Keratinocyte (primary cell): ENCODE results near the gene CCDC171. TPM values are rescaled to one million over a fixed set of nuclear protein-coding genes. Genes with fewer than 3 reads are reported as not detected.

Experiments used
- DNase-seq: peaks from one replicate; pipeline ENCODE4 v3.0.0-alpha.2; 2011; ENCODE audit warnings: low read depth, missing footprints, low spot score
- FAIRE-seq: peaks from 2 replicates; lab custom pipeline; 2011; peaks lifted over from hg19 to GRCh38; lab: Jason Lieb, UNC
- H2AFZ ChIP-seq: 2 replicates; pipeline ENCODE4 v1.6.0; 2012; ENCODE audit warnings: low read length, control low read depth, inconsistent platforms; ENCODE audit not compliant: control insufficient read depth
- H3K27ac ChIP-seq: 2 replicates; pipeline ENCODE4 v1.5.1; 2011; ENCODE audit warnings: low read length; ENCODE audit not compliant: control insufficient read depth, insufficient read depth
- H3K27me3 ChIP-seq: 3 replicates; pipeline ENCODE4 v1.6.0; 2011; ENCODE audit warnings: low read length; ENCODE audit not compliant: control insufficient read depth, insufficient read depth; ENCODE audit errors: extremely low read depth
- H3K36me3 ChIP-seq, 2 experiments: 2 replicates in 1 of 2; 3 replicates in 1 of 2; pipeline ENCODE4 v1.5.1; 2011; ENCODE audit warnings: low read length in 2 of 2, mild to moderate bottlenecking in 1 of 2; ENCODE audit not compliant: control insufficient read depth in 2 of 2, insufficient read depth in 2 of 2; ENCODE audit errors: extremely low read depth in 1 of 2
- H3K4me1 ChIP-seq: 3 replicates; pipeline ENCODE4 v1.5.1; 2011; ENCODE audit warnings: low read length; ENCODE audit not compliant: control insufficient read depth, insufficient read depth; ENCODE audit errors: extremely low read depth
- H3K4me2 ChIP-seq: 3 replicates; pipeline ENCODE4 v1.6.0; 2011; ENCODE audit warnings: low read depth, low read length; ENCODE audit not compliant: control insufficient read depth, insufficient read depth; ENCODE audit errors: extremely low read depth
- H3K4me3 ChIP-seq, 3 experiments: fragments of 200-600 bp in 1 of 3; sonication (generic) in 1 of 3; 2 replicates in 2 of 3; 3 replicates in 1 of 3; pipeline ENCODE4 v1.5.1; 2011 to 2016; ENCODE audit warnings: low read length in 3 of 3, mild to moderate bottlenecking in 3 of 3, control low read depth in 2 of 3, inconsistent platforms in 1 of 3, low read depth in 1 of 3, mixed read lengths in 1 of 3, mixed run types in 1 of 3, moderate library complexity in 1 of 3; ENCODE audit not compliant: control insufficient read depth in 2 of 3, insufficient read depth in 2 of 3; ENCODE audit errors: extremely low read depth in 1 of 3
- H3K79me2 ChIP-seq: 2 replicates; pipeline ENCODE4 v1.6.0; 2012; ENCODE audit warnings: low read length; ENCODE audit not compliant: control insufficient read depth, insufficient read depth
- H3K9ac ChIP-seq: 3 replicates; pipeline ENCODE4 v1.6.0; 2011; ENCODE audit warnings: low read length; ENCODE audit not compliant: control insufficient read depth, insufficient read depth; ENCODE audit errors: extremely low read depth
- H3K9me1 ChIP-seq: 3 replicates; pipeline ENCODE4 v1.6.0; 2011; ENCODE audit warnings: low read length; ENCODE audit not compliant: control insufficient read depth, insufficient read depth; ENCODE audit errors: extremely low read depth
- H3K9me3 ChIP-seq: 2 replicates; pipeline ENCODE4 v1.5.1; 2012; ENCODE audit warnings: low read depth, low read length; ENCODE audit not compliant: control insufficient read depth
- H4K20me1 ChIP-seq: 3 replicates; pipeline ENCODE4 v1.6.0; 2011; ENCODE audit warnings: low read length; ENCODE audit not compliant: control insufficient read depth, insufficient read depth; ENCODE audit errors: extremely low read depth
- EZH2 ChIP-seq: IDR thresholded peaks from one replicate; pipeline ENCODE4 v1.6.1; 2012; ENCODE audit warnings: inconsistent platforms, mild to moderate bottlenecking, low read length, moderate library complexity
- dilution Hi-C: fragments of 300-500 bp; cut with MboI; formaldehyde crosslinking; loops from one replicate; pipeline ENCODE4 v1.7.0; 2020; ENCODE audit warnings: low sequenced_read_pairs; ENCODE audit not compliant: extremely low pct_ligation_motif_present
- polyA plus RNA-seq, 5 experiments: library from polyadenylated mRNA; depleted of rRNA in 3 of 5; stranded (reverse) in 3 of 5; stranded (forward) in 1 of 5; unstranded in 1 of 5; fragments of >200 nt; gene quantifications; 1 replicate in 1 of 5; 2 replicates in 3 of 5; 3 replicates in 1 of 5; pipeline versions ENCODE4 v1.2.1 to v1.2.3, GENCODE V29; 2011 to 2012; ENCODE audit warnings: missing spikeins in 2 of 5, low read depth in 1 of 5, low replicate concordance in 1 of 5
- TF ChIP-seq, protein P1 (sequence below), 3 experiments: IDR thresholded peaks in 1 of 3; conservative IDR thresholded peaks in 1 of 3; optimal IDR thresholded peaks in 1 of 3; 2 replicates in 2 of 3; 3 replicates in 1 of 3; pipeline versions ENCODE3 to v1.5.1; 2011; ENCODE audit warnings: low read length in 3 of 3, mild to moderate bottlenecking in 3 of 3, moderate library complexity in 2 of 3, control low read depth in 1 of 3, inconsistent platforms in 1 of 3; ENCODE audit not compliant: insufficient read depth in 2 of 3; ENCODE audit errors: extremely low read depth in 1 of 3

Gene CCDC171
- polyA plus RNA-seq, 1 donor (not counting 4 experiments of a cell fraction or from before 2014, with no cell fraction given): 0.46 TPM

DNA sequence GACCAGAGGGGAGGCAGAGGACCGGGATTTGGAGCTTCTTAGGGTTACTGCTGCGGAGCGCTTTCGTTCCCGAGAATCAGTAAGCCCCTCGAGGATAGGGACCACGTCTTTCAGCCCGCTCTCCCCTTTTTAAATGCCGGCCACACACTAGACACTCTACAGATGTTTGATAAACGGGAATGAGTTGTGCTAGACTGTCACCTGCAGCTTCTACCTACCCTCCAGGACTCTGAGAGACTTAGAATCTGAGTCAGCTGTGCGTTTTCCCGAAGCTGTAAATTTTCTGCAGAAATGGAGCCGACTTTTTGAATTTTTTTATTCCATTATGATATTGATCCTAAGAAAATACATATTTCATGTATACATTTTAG, 670 bp downstream of the CCDC171 start:
- Histone ChIP-seq H4K20me1 (no peaks in the 10 kb centered on the region), H3K4me3 (peak overlapping the region; percentile 59 to 90 (median 76)), H2AFZ (peak overlapping the region; percentile 98), H3K4me1 (peaks cover 12% of the 10 kb centered on the region), H3K9me1 (no peaks in the 10 kb centered on the region), H3K27me3 (no peaks in the 10 kb centered on the region), H3K9ac (peak overlapping the region; percentile 85), H3K79me2 (no peaks in the 10 kb centered on the region), H3K9me3 (no peaks in the 10 kb centered on the region), H3K36me3 (no peaks in the 10 kb centered on the region), H3K4me2 (peak overlapping the region; percentile 88), H3K27ac (no peak overlapping the region)
- FAIRE-seq (no peak), DNase-seq (no peak)
- dilution Hi-C loops: no loop called here
- TF ChIP-seq EZH2: no peak
- TF ChIP-seq, protein P1, sequence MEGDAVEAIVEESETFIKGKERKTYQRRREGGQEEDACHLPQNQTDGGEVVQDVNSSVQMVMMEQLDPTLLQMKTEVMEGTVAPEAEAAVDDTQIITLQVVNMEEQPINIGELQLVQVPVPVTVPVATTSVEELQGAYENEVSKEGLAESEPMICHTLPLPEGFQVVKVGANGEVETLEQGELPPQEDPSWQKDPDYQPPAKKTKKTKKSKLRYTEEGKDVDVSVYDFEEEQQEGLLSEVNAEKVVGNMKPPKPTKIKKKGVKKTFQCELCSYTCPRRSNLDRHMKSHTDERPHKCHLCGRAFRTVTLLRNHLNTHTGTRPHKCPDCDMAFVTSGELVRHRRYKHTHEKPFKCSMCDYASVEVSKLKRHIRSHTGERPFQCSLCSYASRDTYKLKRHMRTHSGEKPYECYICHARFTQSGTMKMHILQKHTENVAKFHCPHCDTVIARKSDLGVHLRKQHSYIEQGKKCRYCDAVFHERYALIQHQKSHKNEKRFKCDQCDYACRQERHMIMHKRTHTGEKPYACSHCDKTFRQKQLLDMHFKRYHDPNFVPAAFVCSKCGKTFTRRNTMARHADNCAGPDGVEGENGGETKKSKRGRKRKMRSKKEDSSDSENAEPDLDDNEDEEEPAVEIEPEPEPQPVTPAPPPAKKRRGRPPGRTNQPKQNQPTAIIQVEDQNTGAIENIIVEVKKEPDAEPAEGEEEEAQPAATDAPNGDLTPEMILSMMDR (optimal IDR thresholded peaks at IDR 0.05 in 1 of 3, IDR thresholded peaks at IDR 0.05 in 1 of 3, conservative IDR thresholded peaks at IDR 0.05 in 1 of 3; ENCODE audit: extremely low read depth in 1 of 3, insufficient read depth in 2 of 3, low read length in 3 of 3): no peak

DNA sequence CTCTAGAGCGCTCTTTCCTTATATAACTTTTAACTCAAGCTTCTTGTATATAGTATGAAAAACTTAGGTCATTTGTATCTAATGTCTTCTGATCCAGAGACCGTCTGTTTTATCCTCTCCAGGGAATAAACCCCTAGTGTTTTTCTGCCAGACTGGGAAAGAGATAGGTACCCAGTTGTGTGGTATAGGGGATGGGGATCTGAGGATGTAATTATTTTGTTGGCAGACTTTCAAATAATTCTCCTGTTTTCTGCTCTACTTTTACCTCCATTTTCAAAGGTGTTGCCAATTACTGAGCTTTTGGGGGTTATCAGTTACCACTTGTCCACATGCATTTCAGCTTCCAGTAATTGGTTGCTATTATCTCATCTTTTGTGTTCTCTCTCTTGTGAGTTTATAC, 17.9 kb downstream of the CCDC171 start:
- dilution Hi-C loops: no loop called here
- TF ChIP-seq EZH2: no peak
- TF ChIP-seq, protein P1 (optimal IDR thresholded peaks at IDR 0.05 in 1 of 3, IDR thresholded peaks at IDR 0.05 in 1 of 3, conservative IDR thresholded peaks at IDR 0.05 in 1 of 3; ENCODE audit: extremely low read depth in 1 of 3, insufficient read depth in 2 of 3, low read length in 3 of 3): no peak
- Histone ChIP-seq H2AFZ (no peak overlapping the region), H3K9me1 (no peaks in the 10 kb centered on the region), H3K4me3 (no peak overlapping the region), H3K9me3 (no peaks in the 10 kb centered on the region), H3K79me2 (no peaks in the 10 kb centered on the region), H3K4me2 (no peak overlapping the region), H3K4me1 (no peaks in the 10 kb centered on the region), H4K20me1 (no peaks in the 10 kb centered on the region), H3K36me3 (no peaks in the 10 kb centered on the region), H3K9ac (no peak overlapping the region), H3K27ac (no peak overlapping the region), H3K27me3 (no peaks in the 10 kb centered on the region)
- DNase-seq (no peak), FAIRE-seq (no peak)
